ENCODE data around the gene ZNF507.

DNA sequence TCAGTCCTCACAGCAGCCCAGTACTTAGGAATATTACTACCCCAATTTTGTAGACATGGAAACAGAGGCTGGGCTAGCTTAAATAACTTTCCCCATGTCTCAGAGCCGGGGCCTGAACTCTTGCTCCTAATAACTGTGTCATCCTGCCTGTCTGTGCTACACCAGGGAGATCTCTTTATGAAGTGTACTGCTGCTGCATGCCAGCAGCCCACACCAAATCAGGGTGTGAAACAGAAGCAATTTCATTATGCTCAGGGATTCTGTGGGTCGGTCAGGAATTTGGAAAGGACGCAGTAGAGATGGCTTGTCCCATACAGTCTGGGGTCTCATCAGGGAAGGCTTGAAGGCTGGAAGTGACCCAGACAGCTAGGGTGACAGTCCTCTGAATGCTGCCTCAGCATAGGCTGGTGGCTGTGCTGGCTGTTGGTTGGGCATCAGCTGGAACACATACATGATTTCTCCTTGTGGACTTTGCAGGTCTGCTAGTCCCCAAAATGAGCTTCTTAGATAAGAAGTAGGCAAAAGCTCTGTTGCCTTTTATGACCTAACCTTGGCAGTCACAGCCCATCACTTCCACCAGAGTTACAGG lies 22.6 kb downstream of the ZNF507 start:
- TF ChIP-seq, protein P1, sequence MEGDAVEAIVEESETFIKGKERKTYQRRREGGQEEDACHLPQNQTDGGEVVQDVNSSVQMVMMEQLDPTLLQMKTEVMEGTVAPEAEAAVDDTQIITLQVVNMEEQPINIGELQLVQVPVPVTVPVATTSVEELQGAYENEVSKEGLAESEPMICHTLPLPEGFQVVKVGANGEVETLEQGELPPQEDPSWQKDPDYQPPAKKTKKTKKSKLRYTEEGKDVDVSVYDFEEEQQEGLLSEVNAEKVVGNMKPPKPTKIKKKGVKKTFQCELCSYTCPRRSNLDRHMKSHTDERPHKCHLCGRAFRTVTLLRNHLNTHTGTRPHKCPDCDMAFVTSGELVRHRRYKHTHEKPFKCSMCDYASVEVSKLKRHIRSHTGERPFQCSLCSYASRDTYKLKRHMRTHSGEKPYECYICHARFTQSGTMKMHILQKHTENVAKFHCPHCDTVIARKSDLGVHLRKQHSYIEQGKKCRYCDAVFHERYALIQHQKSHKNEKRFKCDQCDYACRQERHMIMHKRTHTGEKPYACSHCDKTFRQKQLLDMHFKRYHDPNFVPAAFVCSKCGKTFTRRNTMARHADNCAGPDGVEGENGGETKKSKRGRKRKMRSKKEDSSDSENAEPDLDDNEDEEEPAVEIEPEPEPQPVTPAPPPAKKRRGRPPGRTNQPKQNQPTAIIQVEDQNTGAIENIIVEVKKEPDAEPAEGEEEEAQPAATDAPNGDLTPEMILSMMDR (conservative IDR thresholded peaks at IDR 0.05; ENCODE audit: low read length) = no peak
- TF ChIP-seq EZH2phosphoT487 (IDR thresholded peaks at IDR 0.05; ENCODE audit: borderline replicate concordance, low read depth, low read length) = no peak

All from OCI-LY7 (cell line).